ENCODE measurements around the gene PHKB.
A peak's percentile ranks its signal among the peaks of the same experiment; 100 is the strongest.

PHKB gene

DNA sequence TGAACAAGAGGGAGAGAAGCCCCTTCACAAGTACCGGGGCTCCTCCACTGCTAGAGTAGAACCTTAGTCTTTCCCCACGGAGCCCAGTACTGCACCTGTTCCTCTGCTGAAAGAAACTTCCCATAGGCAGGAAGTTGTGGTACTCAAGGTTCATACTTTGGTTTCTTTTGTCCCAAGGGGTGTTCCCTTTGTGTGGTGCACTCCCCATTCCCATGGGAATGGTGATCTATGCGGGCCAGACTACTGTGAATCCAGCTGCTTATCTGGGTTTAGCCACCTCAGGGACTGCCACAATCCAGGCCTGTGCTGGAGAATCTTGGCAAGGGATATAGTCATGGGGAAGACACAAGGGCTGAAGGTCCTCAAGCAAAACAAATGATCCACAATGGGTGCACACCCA lies 110.6 kb downstream of the PHKB start:
- H3K4me3 ChIP-seq (ENCODE audit: low read depth, low read length): no peak overlapping the region
- in situ Hi-C loops (cut with HindIII; ENCODE audit: low pct_ligation_motif_present, low sequenced_read_pairs): no loop called here
- no peaks in the 10 kb centered on the region for H3K36me3 ChIP-seq (replicated peaks)
- TF ChIP-seq, protein P1, sequence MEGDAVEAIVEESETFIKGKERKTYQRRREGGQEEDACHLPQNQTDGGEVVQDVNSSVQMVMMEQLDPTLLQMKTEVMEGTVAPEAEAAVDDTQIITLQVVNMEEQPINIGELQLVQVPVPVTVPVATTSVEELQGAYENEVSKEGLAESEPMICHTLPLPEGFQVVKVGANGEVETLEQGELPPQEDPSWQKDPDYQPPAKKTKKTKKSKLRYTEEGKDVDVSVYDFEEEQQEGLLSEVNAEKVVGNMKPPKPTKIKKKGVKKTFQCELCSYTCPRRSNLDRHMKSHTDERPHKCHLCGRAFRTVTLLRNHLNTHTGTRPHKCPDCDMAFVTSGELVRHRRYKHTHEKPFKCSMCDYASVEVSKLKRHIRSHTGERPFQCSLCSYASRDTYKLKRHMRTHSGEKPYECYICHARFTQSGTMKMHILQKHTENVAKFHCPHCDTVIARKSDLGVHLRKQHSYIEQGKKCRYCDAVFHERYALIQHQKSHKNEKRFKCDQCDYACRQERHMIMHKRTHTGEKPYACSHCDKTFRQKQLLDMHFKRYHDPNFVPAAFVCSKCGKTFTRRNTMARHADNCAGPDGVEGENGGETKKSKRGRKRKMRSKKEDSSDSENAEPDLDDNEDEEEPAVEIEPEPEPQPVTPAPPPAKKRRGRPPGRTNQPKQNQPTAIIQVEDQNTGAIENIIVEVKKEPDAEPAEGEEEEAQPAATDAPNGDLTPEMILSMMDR (IDR thresholded peaks at IDR 0.05; ENCODE audit: low read depth, low read length, missing control alignments): no peak
- no peak overlapping the region for H3K27ac ChIP-seq
- no peak for DNase-seq
- no peaks in the 10 kb centered on the region for H3K27me3 ChIP-seq (replicated peaks)

GRCh38 chr16:47574091-47575054 lies 113.2 kb downstream of the PHKB start:
- no peak overlapping the region for H3K4me3 ChIP-seq (ENCODE audit: low read depth, low read length)
- H3K27me3 ChIP-seq (replicated peaks): no peaks in the 10 kb centered on the region
- in situ Hi-C loops (cut with HindIII; ENCODE audit: low pct_ligation_motif_present, low sequenced_read_pairs): no loop called here
- no peak overlapping the region for H3K27ac ChIP-seq
- TF ChIP-seq, protein P1 (IDR thresholded peaks at IDR 0.05; ENCODE audit: low read depth, low read length, missing control alignments): no peak
- no peaks in the 10 kb centered on the region for H3K36me3 ChIP-seq (replicated peaks)
- DNase-seq: peak; percentile 46

GRCh38 chr16:47577029-47577428 lies 115.9 kb downstream of the PHKB start:
- Histone ChIP-seq H3K27ac (no peak overlapping the region), H3K27me3 (replicated peaks) (no peaks in the 10 kb centered on the region), H3K4me3 (ENCODE audit: low read depth, low read length) (no peak overlapping the region), H3K36me3 (replicated peaks) (peaks cover 2% of the 10 kb centered on the region)
- TF ChIP-seq, protein P1 (IDR thresholded peaks at IDR 0.05; ENCODE audit: low read depth, low read length, missing control alignments): no peak
- DNase-seq: no peak
- in situ Hi-C loops (cut with HindIII; ENCODE audit: low pct_ligation_motif_present, low sequenced_read_pairs): no loop called here

- TF ChIP-seq, protein P1 (IDR thresholded peaks at IDR 0.05; ENCODE audit: low read depth, low read length, missing control alignments): no peak
- Histone ChIP-seq H3K27me3 (replicated peaks) (no peaks in the 10 kb centered on the region), H3K27ac (no peak overlapping the region), H3K4me3 (ENCODE audit: low read depth, low read length) (no peak overlapping the region), H3K36me3 (replicated peaks) (peaks cover 2% of the 10 kb centered on the region)
- in situ Hi-C loops (cut with HindIII; ENCODE audit: low pct_ligation_motif_present, low sequenced_read_pairs): no loop called here
- DNase-seq: no peak
Measured at GRCh38 chr16:47578033-47578432, 116.9 kb downstream of the PHKB start.

DNA sequence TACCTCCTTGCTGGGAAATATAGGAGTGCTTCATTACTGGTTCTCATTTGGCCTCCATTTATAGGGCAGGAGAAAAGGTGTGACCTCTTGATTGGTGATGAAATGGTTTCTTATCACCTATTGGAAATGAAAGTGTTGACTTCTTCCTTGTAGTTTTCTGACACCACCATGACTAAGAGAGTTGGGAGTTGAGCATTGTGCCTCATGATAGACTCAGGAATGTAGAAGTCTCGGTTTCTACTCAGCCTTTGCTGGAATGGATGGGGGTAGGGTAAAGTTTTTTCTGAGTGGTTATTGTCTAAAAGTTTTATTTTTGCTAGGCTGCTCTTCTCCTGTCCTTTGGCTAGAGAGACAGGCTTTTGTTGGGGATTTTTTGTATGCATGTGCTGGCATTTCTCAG lies 117.4 kb downstream of the PHKB start:
- H3K36me3 ChIP-seq (replicated peaks): peaks cover 2% of the 10 kb centered on the region
- H3K4me3 ChIP-seq (ENCODE audit: low read depth, low read length): no peak overlapping the region
- in situ Hi-C loops (cut with HindIII; ENCODE audit: low pct_ligation_motif_present, low sequenced_read_pairs): no loop called here
- no peak overlapping the region for H3K27ac ChIP-seq
- TF ChIP-seq, protein P1 (IDR thresholded peaks at IDR 0.05; ENCODE audit: low read depth, low read length, missing control alignments): no peak
- no peaks in the 10 kb centered on the region for H3K27me3 ChIP-seq (replicated peaks)
- peak; percentile 59 for DNase-seq

Measured in brain microvascular endothelial cell (primary cell).